Endothelial cell of umbilical vein (primary cell): ENCODE results near the gene TBC1D4.

Experiments
- CTCF ChIP-seq, 2 donors: IDR thresholded peaks; 1 replicate in 1 of 2; 2 replicates in 1 of 2; pipeline ENCODE4 v1.5.1; 2011; ENCODE audit warnings: low read length in 2 of 2, mild to moderate bottlenecking in 2 of 2, moderate library complexity in 2 of 2, control low read depth in 1 of 2, inconsistent platforms in 1 of 2, low read depth in 1 of 2; ENCODE audit not compliant: insufficient read depth in 1 of 2; ENCODE audit errors: extremely low read depth in 1 of 2
- JUN ChIP-seq: IDR thresholded peaks from 2 replicates; pipeline ENCODE4 v1.6.1; 2011; ENCODE audit warnings: borderline replicate concordance, low read depth; ENCODE audit not compliant: insufficient read length, insufficient read depth
- POLR2AphosphoS5 ChIP-seq: IDR thresholded peaks from 2 replicates; pipeline ENCODE4 v1.6.1; 2012; ENCODE audit warnings: low read depth, mild to moderate bottlenecking, control low read depth, low read length, moderate library complexity; ENCODE audit not compliant: insufficient read depth

DNA sequence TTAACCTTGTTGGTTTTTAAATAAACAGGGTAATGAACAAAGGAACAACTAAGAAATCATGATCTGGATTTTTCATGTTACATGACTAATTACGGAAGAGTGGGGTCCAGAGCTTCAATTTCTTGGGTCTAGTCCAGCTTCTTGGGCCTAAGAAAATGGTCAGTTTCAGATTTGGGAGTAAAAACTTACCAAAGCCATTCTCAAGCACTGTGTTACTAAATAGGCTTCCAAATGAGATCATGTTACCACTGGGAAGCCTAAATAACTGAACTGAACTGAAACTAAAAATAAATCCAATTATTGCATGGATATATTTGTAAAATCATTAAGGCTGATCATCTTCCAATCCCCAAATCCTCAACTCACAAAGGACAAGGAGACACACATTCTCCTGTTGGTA lies 13.9 kb downstream of the TBC1D4 start:
- TF ChIP-seq JUN (no peak), POLR2AphosphoS5 (no peak), CTCF (IDR thresholded peaks at IDR 0.05; ENCODE audit: extremely low read depth in 1 of 2, insufficient read depth in 1 of 2, low read depth in 1 of 2, low read length in 2 of 2) (no peak)
